Hepatocyte (in vitro differentiated cells): ENCODE measurements around the gene KLHL42. TPM values are rescaled to one million over a fixed set of nuclear protein-coding genes. Genes with fewer than 3 reads are reported as not detected.

Source experiments
- DNase-seq: peaks from one replicate; pipeline ENCODE4 v3.0.0-alpha.2; 2016; ENCODE audit warnings: low spot score
- H2AFZ ChIP-seq: fragments of 200-600 bp; sonication (generic); 2 replicates; pipeline ENCODE4 v1.6.0; 2016; ENCODE audit warnings: antibody characterized with exemption, mild to moderate bottlenecking
- H3K27ac ChIP-seq: fragments of 200-600 bp; sonication (generic); 2 replicates; pipeline ENCODE4 v1.5.1; 2016; ENCODE audit warnings: mild to moderate bottlenecking
- H3K27me3 ChIP-seq: fragments of 200-600 bp; sonication (generic); 2 replicates; pipeline ENCODE4 v1.6.1; 2016
- H3K36me3 ChIP-seq: fragments of 200-600 bp; sonication (generic); replicated peaks from 2 replicates; pipeline ENCODE4 v1.5.1; 2016; ENCODE audit warnings: low read depth; ENCODE audit not compliant: insufficient read depth
- H3K4me1 ChIP-seq: fragments of 200-600 bp; sonication (generic); 2 replicates; pipeline ENCODE4 v1.5.1; 2016; ENCODE audit warnings: mild to moderate bottlenecking, moderate library complexity; ENCODE audit not compliant: insufficient read depth
- H3K4me2 ChIP-seq: fragments of 200-600 bp; sonication (generic); 2 replicates; pipeline ENCODE4 v1.6.0; 2016
- H3K4me3 ChIP-seq: fragments of 200-600 bp; sonication (generic); 2 replicates; pipeline ENCODE4 v1.5.1; 2016; ENCODE audit warnings: mild to moderate bottlenecking
- H3K79me2 ChIP-seq: fragments of 200-600 bp; sonication (generic); 2 replicates; pipeline ENCODE4 v1.6.0; 2017; ENCODE audit warnings: mild to moderate bottlenecking
- H3K9me2 ChIP-seq: fragments of 200-600 bp; sonication (generic); replicated peaks from 2 replicates; pipeline ENCODE4 v1.6.0; 2017; ENCODE audit warnings: mild to moderate bottlenecking; ENCODE audit not compliant: insufficient read depth
- H3K9me3 ChIP-seq: fragments of 200-600 bp; sonication (generic); 2 replicates; pipeline ENCODE4 v1.5.1; 2016; ENCODE audit warnings: low read depth, mild to moderate bottlenecking
- H4K20me1 ChIP-seq: fragments of 200-600 bp; sonication (generic); 2 replicates; pipeline ENCODE4 v1.6.0; 2016; ENCODE audit warnings: mild to moderate bottlenecking; ENCODE audit not compliant: insufficient read depth, poor library complexity, severe bottlenecking
- EZH2 ChIP-seq: fragments of 200-600 bp; sonication (generic); IDR thresholded peaks from 2 replicates; pipeline ENCODE4 v1.6.1; 2016; ENCODE audit warnings: antibody characterized with exemption, mild to moderate bottlenecking, borderline replicate concordance
- EZH2phosphoT487 ChIP-seq: fragments of 200-600 bp; sonication (generic); IDR thresholded peaks from one replicate; pipeline ENCODE4 v1.6.1; 2018; ENCODE audit warnings: antibody characterized with exemption, mild to moderate bottlenecking, low read depth, moderate library complexity; ENCODE audit not compliant: unreplicated experiment, severe bottlenecking
- WGBS: methylation state at CpG from one replicate; pipeline ENCODE4 v1.1.6; 2016; ENCODE audit warnings: low lambda C conversion rate; ENCODE audit errors: missing lambda C conversion rate; 5-methylcytosine and 5-hydroxymethylcytosine counted together
- polyA plus RNA-seq: library from polyadenylated mRNA; unstranded; fragments of >200 nt; fragmentation: Nextera tagmentation; extraction: Ambion mirVana; gene quantifications from 2 replicates; pipeline ENCODE4 v1.2.1, GENCODE V29; 2016
- total RNA-seq: library from RNA; depleted of rRNA; stranded (reverse); fragments of >200 nt; gene quantifications from 2 replicates; pipeline ENCODE4 v1.2.3, GENCODE V29; 2014
- TF ChIP-seq, protein P1 (sequence below): fragments of 200-600 bp; sonication (generic); IDR thresholded peaks from 2 replicates; pipeline ENCODE4 v1.5.1; 2016; ENCODE audit warnings: antibody characterized with exemption, mild to moderate bottlenecking; ENCODE audit not compliant: poor library complexity

Gene KLHL42
- total and polyA plus RNA-seq, 2 experiments from 2014 or later = 13.5 to 14.4 TPM

GRCh38 chr12:27812502-27812901, 32.5 kb downstream of the KLHL42 start:
- no peak overlapping the region for H3K4me3 ChIP-seq
- DNase-seq = no peak
- WGBS = 83% methylated on average over 6 of the region's 6 CpGs

GRCh38 chr12:27814411-27814810, 34.4 kb downstream of the KLHL42 start:
- no peak overlapping the region for H3K27ac ChIP-seq
- no peaks in the 10 kb centered on the region for H3K4me1 ChIP-seq
- H3K9me2 ChIP-seq = no peaks in the 10 kb centered on the region
- H3K79me2 ChIP-seq = no peaks in the 10 kb centered on the region
- TF ChIP-seq EZH2phosphoT487 (no peak), EZH2 (no peak)
- TF ChIP-seq, protein P1, sequence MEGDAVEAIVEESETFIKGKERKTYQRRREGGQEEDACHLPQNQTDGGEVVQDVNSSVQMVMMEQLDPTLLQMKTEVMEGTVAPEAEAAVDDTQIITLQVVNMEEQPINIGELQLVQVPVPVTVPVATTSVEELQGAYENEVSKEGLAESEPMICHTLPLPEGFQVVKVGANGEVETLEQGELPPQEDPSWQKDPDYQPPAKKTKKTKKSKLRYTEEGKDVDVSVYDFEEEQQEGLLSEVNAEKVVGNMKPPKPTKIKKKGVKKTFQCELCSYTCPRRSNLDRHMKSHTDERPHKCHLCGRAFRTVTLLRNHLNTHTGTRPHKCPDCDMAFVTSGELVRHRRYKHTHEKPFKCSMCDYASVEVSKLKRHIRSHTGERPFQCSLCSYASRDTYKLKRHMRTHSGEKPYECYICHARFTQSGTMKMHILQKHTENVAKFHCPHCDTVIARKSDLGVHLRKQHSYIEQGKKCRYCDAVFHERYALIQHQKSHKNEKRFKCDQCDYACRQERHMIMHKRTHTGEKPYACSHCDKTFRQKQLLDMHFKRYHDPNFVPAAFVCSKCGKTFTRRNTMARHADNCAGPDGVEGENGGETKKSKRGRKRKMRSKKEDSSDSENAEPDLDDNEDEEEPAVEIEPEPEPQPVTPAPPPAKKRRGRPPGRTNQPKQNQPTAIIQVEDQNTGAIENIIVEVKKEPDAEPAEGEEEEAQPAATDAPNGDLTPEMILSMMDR = no peak
- WGBS = 85% methylated on average over 2 of the region's 2 CpGs
- H3K27me3 ChIP-seq = no peaks in the 10 kb centered on the region
- no peaks in the 10 kb centered on the region for H4K20me1 ChIP-seq
- no peak overlapping the region for H3K4me2 ChIP-seq
- DNase-seq = no peak
- H3K9me3 ChIP-seq = no peaks in the 10 kb centered on the region
- H2AFZ ChIP-seq = no peak overlapping the region
- no peaks in the 10 kb centered on the region for H3K36me3 ChIP-seq
- H3K4me3 ChIP-seq = no peak overlapping the region

More at GRCh38 chr12:27812502-27812901, 32.5 kb downstream of the KLHL42 start:
- no peaks in the 10 kb centered on the region for H3K27me3 ChIP-seq
- TF ChIP-seq EZH2 (no peak), EZH2phosphoT487 (no peak)
- TF ChIP-seq, protein P1 = no peak
- no peak overlapping the region for H2AFZ ChIP-seq
- H3K36me3 ChIP-seq = no peaks in the 10 kb centered on the region
- H3K79me2 ChIP-seq = no peaks in the 10 kb centered on the region
- H3K27ac ChIP-seq = no peak overlapping the region
- no peaks in the 10 kb centered on the region for H3K9me3 ChIP-seq
- no peak overlapping the region for H3K4me2 ChIP-seq
- no peaks in the 10 kb centered on the region for H3K4me1 ChIP-seq
- H3K9me2 ChIP-seq = no peaks in the 10 kb centered on the region
- H4K20me1 ChIP-seq = no peaks in the 10 kb centered on the region

DNA sequence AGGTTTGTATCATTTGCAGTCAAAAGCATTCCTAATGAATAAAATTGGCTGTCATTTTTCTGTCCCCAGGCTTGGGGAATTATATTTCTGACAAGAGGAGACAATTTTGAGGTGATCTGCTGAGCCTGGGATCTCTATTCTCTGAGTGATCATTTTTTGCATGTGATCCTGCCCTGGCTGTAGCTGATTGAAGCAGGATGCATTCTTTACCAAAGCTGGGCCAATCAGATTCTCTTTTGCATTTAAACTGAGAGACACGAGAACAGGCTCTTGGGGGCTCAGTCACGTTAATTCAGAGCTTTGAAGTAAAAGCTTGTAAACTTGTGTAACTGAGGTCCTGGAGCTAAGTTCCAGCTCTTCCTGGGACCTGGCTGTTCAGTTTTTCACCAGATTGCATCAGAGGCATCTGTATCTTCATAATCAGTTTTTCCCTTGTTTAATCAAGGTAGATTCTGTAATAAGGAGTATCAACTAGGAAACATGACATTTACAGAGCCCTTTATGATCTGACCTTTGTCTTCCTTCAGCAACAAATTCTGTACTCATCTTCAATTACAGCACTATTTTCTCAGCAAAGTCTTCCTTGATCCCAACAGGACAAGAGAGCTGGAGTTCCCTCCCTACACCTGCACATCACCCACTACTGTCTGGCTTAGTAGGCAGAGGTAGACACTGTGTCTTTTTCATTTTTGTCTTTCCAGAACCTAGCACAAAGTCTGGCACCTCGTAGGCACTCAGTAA, 35.0 kb downstream of the KLHL42 start:
- TF ChIP-seq, protein P1 = no peak
- TF ChIP-seq EZH2phosphoT487 (no peak), EZH2 (no peak)
- Histone ChIP-seq H3K9me3 (no peaks in the 10 kb centered on the region), H3K4me2 (no peak overlapping the region), H3K27ac (peak overlapping the region; percentile 32), H4K20me1 (no peaks in the 10 kb centered on the region), H3K36me3 (no peaks in the 10 kb centered on the region), H2AFZ (no peak overlapping the region), H3K27me3 (no peaks in the 10 kb centered on the region), H3K9me2 (no peaks in the 10 kb centered on the region), H3K4me1 (no peaks in the 10 kb centered on the region), H3K4me3 (no peak overlapping the region), H3K79me2 (no peaks in the 10 kb centered on the region)
- DNase-seq = no peak
- WGBS = 47% methylated on average over 3 of the region's 3 CpGs
